IPS-18c (cell line): ENCODE measurements around the gene TEKT5.
"Not testable (repeated sequence)": the region's sequence is repeated elsewhere in the genome, so short reads cannot be mapped to it uniquely, and the experiment has no call there.

Source experiments
- H3K4me3 ChIP-seq: 2 replicates; pipeline ENCODE4 v1.7.0; 2013; ENCODE audit warnings: low read depth, mild to moderate bottlenecking, low read length, moderate library complexity; ENCODE audit not compliant: insufficient read depth
- H3K9me3 ChIP-seq: one replicate; pipeline ENCODE4 v1.6.1; 2013; ENCODE audit warnings: mild to moderate bottlenecking, low read length, moderate library complexity; ENCODE audit not compliant: control insufficient read depth, insufficient read depth

TEKT5 gene

GRCh38 chr16:10667239-10667638 is 27.5 kb downstream of the TEKT5 start:
- no peak overlapping the region for H3K4me3 ChIP-seq

GRCh38 chr16:10666291-10666690 is 28.4 kb downstream of the TEKT5 start:
- no peak overlapping the region for H3K4me3 ChIP-seq
- no peaks in the 10 kb centered on the region for H3K9me3 ChIP-seq

More at GRCh38 chr16:10667239-10667638, 27.5 kb downstream of the TEKT5 start:
- H3K9me3 ChIP-seq, result no peaks in the 10 kb centered on the region

GRCh38 chr16:10665166-10665565 is 29.6 kb downstream of the TEKT5 start:
- no peaks in the 10 kb centered on the region for H3K9me3 ChIP-seq
- H3K4me3 ChIP-seq, result no peak overlapping the region; the same call in 1 of the 2 replicates

GRCh38 chr16:10664720-10665126 is 30.0 kb downstream of the TEKT5 start:
- no peaks in the 10 kb centered on the region for H3K9me3 ChIP-seq
- H3K4me3 ChIP-seq, result no peak overlapping the region; the same call in 1 of the 2 replicates

GRCh38 chr16:10663744-10664143 is 31.0 kb downstream of the TEKT5 start:
- H3K4me3 ChIP-seq, result no peak overlapping the region

GRCh38 chr16:10663146-10663545 is 31.6 kb downstream of the TEKT5 start:
- Histone ChIP-seq H3K4me3 (no peak overlapping the region), H3K9me3 (no peaks in the 10 kb centered on the region)

More at GRCh38 chr16:10663744-10664143, 31.0 kb downstream of the TEKT5 start:
- no peaks in the 10 kb centered on the region for H3K9me3 ChIP-seq

- H3K4me3 ChIP-seq, result no peak overlapping the region
Measured at GRCh38 chr16:10662212-10662611, 32.5 kb downstream of the TEKT5 start.

GRCh38 chr16:10661737-10662136 is 33.0 kb downstream of the TEKT5 start:
- no peak overlapping the region for H3K4me3 ChIP-seq
- no peaks in the 10 kb centered on the region for H3K9me3 ChIP-seq

More at GRCh38 chr16:10662212-10662611, 32.5 kb downstream of the TEKT5 start:
- no peaks in the 10 kb centered on the region for H3K9me3 ChIP-seq

- no peaks in the 10 kb centered on the region for H3K9me3 ChIP-seq
- H3K4me3 ChIP-seq, result no peak overlapping the region
Measured at GRCh38 chr16:10660950-10661635, 33.6 kb downstream of the TEKT5 start.

GRCh38 chr16:10658943-10659342 is 35.8 kb downstream of the TEKT5 start:
- Histone ChIP-seq H3K9me3 (no peaks in the 10 kb centered on the region), H3K4me3 (no peak overlapping the region)

- no peaks in the 10 kb centered on the region for H3K9me3 ChIP-seq
- no peak overlapping the region for H3K4me3 ChIP-seq
Measured at GRCh38 chr16:10657925-10658324, 36.8 kb downstream of the TEKT5 start.

- H3K9me3 ChIP-seq, result no peaks in the 10 kb centered on the region
- H3K4me3 ChIP-seq, result no peak overlapping the region
Measured at GRCh38 chr16:10656618-10657017, 38.1 kb downstream of the TEKT5 start.

- no peak overlapping the region for H3K4me3 ChIP-seq
- H3K9me3 ChIP-seq, result no peaks in the 10 kb centered on the region
Measured at GRCh38 chr16:10655415-10655977, 39.2 kb downstream of the TEKT5 start.

GRCh38 chr16:10654592-10655414 is 39.9 kb downstream of the TEKT5 start:
- Histone ChIP-seq H3K9me3 (no peaks in the 10 kb centered on the region), H3K4me3 (no peak overlapping the region)

GRCh38 chr16:10652730-10653590 is 41.8 kb downstream of the TEKT5 start:
- no peaks in the 10 kb centered on the region for H3K9me3 ChIP-seq

GRCh38 chr16:10649098-10649497 is 45.6 kb downstream of the TEKT5 start:
- H3K9me3 ChIP-seq, H3K4me3 ChIP-seq: not testable (repeated sequence)

More at GRCh38 chr16:10652730-10653590, 41.8 kb downstream of the TEKT5 start:
- no peak overlapping the region for H3K4me3 ChIP-seq

GRCh38 chr16:10647721-10648296 is 46.9 kb downstream of the TEKT5 start:
- H3K4me3 ChIP-seq, result no peak overlapping the region
- no peaks in the 10 kb centered on the region for H3K9me3 ChIP-seq
